Endometrial microvascular endothelial cells (primary cell): ENCODE measurements around the gene SLC22A23. TPM values are rescaled to one million over a fixed set of nuclear protein-coding genes. Genes with fewer than 3 reads are reported as not detected.

ENCODE experiments used
- in situ Hi-C: cut with HindIII; loops from 2 replicates; pipeline ENCODE4 v1.10.0; 2017; ENCODE audit warnings: low sequenced_read_pairs, low pct_unique_long_range_greater_than_20kb; ENCODE audit errors: inconsistent ontology term
- total RNA-seq: library from RNA; depleted of rRNA; stranded (reverse); fragments of >200 nt; gene quantifications from one replicate; pipeline ENCODE4 v1.2.3, GENCODE V29; 2015; ENCODE audit errors: inconsistent ontology term

The SLC22A23 gene
- total RNA-seq, 1 donor from 2014 or later: 5.8 TPM

DNA sequence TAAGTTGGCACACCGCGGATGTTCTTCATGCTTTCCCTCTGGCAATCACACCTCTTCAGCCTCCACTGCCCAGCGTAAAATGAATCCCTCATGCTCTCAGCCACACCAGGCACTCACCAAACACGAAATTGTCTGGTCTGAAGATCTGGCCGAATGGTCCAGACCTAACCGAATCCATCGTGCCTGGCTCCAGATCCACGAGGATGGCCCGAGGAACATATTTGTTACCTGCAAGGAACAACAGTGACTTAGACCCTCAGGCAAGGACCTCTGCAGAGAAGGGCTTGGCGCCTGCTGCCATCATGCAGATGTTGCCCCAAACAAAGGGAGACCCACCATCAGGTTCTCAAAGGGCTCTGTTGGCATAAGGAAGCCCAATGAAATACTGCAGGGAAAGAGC is 230.8 kb downstream of the SLC22A23 start:
- in situ Hi-C loops: no loop called here

DNA sequence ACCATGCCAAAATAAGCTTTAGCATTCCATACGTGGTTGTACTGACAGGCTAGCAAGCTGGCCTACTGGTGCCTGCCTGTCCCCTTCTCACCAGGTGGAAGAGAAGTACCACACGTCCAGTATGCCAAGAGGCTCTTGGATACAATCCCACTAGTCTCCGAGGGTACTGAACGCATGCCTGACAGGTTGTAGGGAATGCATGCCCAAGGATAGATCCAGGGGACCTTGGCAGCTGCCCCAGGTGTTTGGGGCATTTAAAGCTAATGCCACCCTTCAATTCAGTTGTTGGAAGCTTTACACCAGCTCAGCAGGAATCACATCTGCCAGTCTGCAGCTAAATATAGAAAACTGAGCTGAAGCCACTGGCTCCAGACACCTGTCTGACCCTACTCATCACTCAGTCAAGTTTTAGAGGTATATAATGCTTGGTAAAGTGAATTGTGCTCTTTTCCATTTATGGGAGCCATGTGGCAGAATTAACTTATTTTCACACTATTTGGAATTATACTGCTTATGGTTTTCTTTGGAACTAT is 234.3 kb downstream of the SLC22A23 start:
- in situ Hi-C loops: no loop called here

DNA sequence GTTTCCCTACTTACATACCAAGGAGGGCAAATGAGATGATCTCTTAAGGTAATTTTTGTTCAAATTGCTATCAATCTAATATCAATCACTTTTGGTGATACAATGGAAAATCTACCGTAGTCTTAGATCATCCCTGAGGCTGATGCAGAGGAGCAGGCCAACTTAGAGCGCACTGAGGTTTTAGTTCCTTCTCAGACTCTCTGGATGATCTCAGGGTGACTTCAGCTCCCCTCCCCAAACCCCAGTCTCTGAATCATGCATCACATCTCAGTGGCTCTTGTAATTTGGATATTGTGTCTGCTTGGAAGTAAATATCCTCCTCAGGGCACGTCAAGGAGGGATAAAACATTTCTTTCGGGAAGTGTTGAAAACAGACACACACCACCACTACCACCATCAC is 235.3 kb downstream of the SLC22A23 start:
- in situ Hi-C loops: no loop called here

DNA sequence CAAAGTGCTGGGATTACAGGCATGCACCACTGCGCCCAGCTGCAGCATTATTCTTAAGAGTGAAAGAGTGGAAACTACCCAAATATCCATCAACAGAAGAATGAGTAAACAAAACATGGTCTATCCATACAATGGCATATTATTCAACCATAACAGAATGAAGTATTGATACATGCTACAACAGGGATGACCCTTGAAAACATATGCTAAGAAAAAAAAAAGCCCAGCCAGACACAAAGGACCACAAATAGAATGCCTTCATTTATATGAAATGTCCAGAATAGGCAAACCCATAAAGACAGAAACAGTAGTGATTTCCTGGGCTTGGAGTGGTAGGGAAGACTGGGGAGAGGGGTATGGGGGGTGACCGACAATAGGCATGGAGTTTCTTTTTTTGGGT is 236.5 kb downstream of the SLC22A23 start:
- in situ Hi-C loops: no loop called here

Other genes with a start within 250 kb of the SLC22A23 start
- gene TUBB2B, start 229.4 kb downstream of the SLC22A23 start, total RNA-seq: 7.4 TPM
- 36.6 TPM for gene PSMG4, start 198.1 kb downstream of the SLC22A23 start, total RNA-seq